ENCODE results near the gene ZNF22.

Gene ZNF22

GRCh38 chr10:45015590-45015989, 14.9 kb downstream of the ZNF22 start:
- DNase-seq (ENCODE audit: low spot score), result no peak

DNA sequence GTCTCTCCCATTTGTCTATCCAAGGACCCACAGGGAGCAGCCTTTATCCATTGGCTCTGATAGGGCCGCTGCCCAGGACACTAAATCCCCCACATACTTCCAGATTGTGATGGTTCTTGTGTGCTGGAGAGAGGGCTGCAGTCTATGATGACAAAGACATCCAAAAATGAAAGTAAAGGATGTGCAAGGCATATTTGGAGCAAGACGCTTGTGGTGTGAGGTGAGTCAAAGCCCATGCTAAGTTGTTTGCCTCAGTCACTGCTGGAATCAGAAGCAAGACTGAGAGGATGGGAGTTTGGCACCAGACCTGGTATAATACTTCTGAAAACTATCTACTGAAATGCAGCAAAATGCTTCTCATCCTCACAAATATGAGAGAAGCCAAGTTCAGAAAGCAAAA, 22.7 kb downstream of the ZNF22 start:
- no peak for DNase-seq (ENCODE audit: low spot score)

DNA sequence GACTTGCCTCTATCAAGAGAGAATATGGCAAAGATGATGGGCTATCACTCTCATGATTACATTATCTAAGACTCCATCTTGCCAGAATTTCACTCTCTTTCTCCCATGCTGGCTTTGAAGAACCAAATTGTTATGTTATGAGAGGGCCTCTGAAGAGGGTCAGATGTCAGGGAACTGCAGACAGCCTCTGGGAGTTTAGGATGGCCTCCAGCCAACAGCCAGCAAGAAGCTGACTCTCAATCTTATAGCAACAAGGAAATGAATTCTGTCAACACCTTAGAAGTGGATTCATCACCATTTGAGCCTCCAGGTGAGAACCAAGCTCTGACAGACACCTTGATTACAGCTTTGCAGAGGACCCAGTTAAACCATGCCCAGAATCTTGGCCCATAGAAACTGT, 33.6 kb downstream of the ZNF22 start:
- no peak for DNase-seq (ENCODE audit: low spot score)

DNA sequence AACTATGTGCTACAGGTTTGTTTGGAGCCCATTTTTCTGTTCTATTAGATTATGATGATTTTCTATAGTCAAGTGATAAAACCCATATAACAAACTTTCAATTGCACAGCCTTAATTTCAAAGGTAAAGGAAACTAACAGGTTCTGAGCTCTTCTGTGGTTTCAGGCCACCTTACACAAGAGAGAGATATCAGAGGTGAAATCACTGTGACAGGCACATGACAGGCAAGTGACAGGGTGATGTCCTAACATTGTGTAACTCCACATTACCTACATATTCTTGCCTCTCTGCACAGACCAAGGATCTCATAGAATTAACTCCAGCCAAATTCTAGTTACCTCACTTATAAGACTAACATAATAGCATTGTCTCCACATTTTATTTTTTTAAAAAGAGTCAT, 35.0 kb downstream of the ZNF22 start:
- DNase-seq (ENCODE audit: low spot score), result no peak

- DNase-seq (ENCODE audit: low spot score), result peak; percentile 7
Measured at GRCh38 chr10:45040921-45041542, 40.3 kb downstream of the ZNF22 start.

GRCh38 chr10:45044290-45044689, 43.6 kb downstream of the ZNF22 start:
- DNase-seq (ENCODE audit: low spot score), result no peak

DNA sequence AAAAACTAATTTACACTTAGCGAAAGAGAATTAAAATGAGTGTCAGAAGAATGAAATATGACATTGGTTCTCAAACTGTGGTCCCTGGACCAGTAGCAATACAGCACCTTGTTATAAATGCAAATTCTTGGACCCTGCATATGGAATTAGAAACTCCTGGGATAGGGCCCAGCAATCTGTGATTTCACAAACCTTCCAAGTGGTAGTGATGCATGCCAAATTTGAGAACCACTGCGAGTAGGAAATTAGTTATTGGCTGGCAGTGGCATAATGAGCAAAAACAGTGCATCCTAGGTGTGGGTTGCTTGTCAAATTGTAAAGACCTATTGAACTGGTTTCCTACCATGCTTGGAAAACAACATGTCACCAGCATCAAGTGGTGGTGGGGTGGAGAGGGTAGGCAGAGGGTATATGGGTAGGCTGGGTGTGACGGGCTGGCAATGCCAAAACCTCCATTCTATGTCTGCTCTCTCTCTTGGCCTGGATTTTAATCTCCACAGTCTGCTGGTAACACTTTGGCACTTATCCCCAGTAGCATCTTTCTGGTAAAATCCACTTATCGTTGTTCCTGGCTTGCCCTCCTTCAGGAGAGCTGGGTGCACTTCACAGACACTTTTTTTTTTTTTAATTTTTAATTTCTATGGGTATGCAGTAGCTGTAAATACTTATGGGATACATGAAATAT, 50.0 kb downstream of the ZNF22 start:
- DNase-seq (ENCODE audit: low spot score), result no peak

- no peak for DNase-seq (ENCODE audit: low spot score)
Measured at GRCh38 chr10:45052700-45053099, 52.0 kb downstream of the ZNF22 start.

DNA sequence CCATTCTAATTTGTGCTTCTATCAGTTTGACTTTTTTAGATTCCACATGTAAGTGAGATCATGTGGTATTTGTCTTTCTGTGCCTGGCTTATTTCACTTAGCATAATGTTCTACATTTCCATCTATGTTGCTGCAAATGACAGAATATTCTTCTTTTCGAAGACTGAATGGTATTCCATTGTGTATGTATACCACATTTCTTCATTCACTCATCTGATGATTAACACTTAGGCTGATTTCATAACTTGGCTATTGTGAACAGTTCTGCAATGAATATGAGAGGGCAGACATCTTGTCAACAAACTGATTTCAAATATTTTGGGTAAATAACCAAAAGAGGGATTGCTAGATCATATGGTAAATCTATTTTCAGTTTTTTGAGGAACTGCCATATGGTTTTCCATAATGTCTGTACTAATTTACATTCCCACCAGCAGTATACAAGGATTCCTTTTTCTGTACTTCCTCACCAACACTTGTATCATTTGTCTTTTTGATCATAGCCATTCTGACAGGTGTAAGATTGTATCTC, 52.9 kb downstream of the ZNF22 start:
- no peak for DNase-seq (ENCODE audit: low spot score)

Data from AG08396 (cell line).